HepG2 (cell line): ENCODE measurements around the gene DAPL1. TPM values are rescaled to one million over a fixed set of nuclear protein-coding genes. Genes with fewer than 3 reads are reported as not detected.

Source experiments
- ATAC-seq: fragments of 200-7000 bp; cut with Tn5 transposase; 3 replicates; pipeline ENCODE4 v1.9.1; 2020; ENCODE audit warnings: mild to moderate bottlenecking, moderate library complexity
- BruUV-seq: library from RNA; stranded (reverse); fragments of 400-500 nt; replicated peaks from 2 replicates; lab custom pipeline; 2021; lab: Mats Ljungman, UMichigan
- CTCF ChIA-PET: fragments of 300-600 bp; formaldehyde crosslinking; extraction: SDS; loops from one replicate; lab custom pipeline; 2021; ENCODE audit warnings: low total read pairs, inconsistent platforms, low intra/inter-chr PET ratio; lab: Yijun Ruan, JAX
- POLR2A ChIA-PET: fragments of 350-600 bp; sonication (Branson Sonifier 250); formaldehyde crosslinking; loops from one replicate; lab custom pipeline; 2020; ENCODE audit warnings: antibody characterized with exemption, inconsistent platforms; lab: Yijun Ruan, JAX
- DNase-seq: peaks from one replicate; pipeline ENCODE4 v3.0.0-alpha.2; 2015; ENCODE audit warnings: low spot score
- FAIRE-seq: peaks from 3 replicates; lab custom pipeline; 2011; peaks lifted over from hg19 to GRCh38; lab: Jason Lieb, UNC
- H2AFZ ChIP-seq: one replicate; pipeline ENCODE4 v1.6.1; 2011; ENCODE audit warnings: low read length, inconsistent platforms
- H3K27ac ChIP-seq: fragments of 300-600 bp; 3 replicates; pipeline ENCODE4 v1.8.0; 2011; ENCODE audit warnings: mixed run types, mild to moderate bottlenecking, mixed read lengths, low read length, inconsistent platforms; ENCODE audit not compliant: insufficient read depth; ENCODE audit errors: extremely low read length
- H3K27me3 ChIP-seq, 2 experiments: fragments of 200-600 bp in 1 of 2; 2 replicates in 1 of 2; 3 replicates in 1 of 2; pipeline versions ENCODE4 v1.6.0 to v1.8.0; 2011; ENCODE audit warnings: low read length in 2 of 2, mild to moderate bottlenecking in 2 of 2, moderate library complexity in 2 of 2, inconsistent platforms in 1 of 2; ENCODE audit not compliant: insufficient read depth in 2 of 2, control insufficient read depth in 1 of 2
- H3K36me3 ChIP-seq, 2 experiments: fragments of 200-600 bp in 1 of 2; replicated peaks in 1 of 2; 2 replicates in 1 of 2; 3 replicates in 1 of 2; pipeline versions ENCODE4 v1.5.1 to v1.8.0; 2011; ENCODE audit warnings: low read length in 2 of 2, inconsistent platforms in 1 of 2; ENCODE audit not compliant: insufficient read depth in 2 of 2, control insufficient read depth in 1 of 2
- H3K4me1 ChIP-seq: 2 replicates; pipeline ENCODE4 v1.5.1; 2012; ENCODE audit warnings: low read length, inconsistent platforms; ENCODE audit not compliant: insufficient read depth
- H3K4me2 ChIP-seq: 2 replicates; pipeline ENCODE4 v1.6.0; 2011; ENCODE audit warnings: low read depth, low read length, inconsistent platforms
- H3K4me3 ChIP-seq, 3 experiments: fragments of 200-600 bp in 1 of 3; sonication (generic), shearing (Covaris generic) in 1 of 3; replicated peaks in 1 of 3; 2 replicates each; pipeline ENCODE4 v1.5.1; 2011 to 2016; ENCODE audit warnings: low read length in 3 of 3, inconsistent platforms in 2 of 3, low read depth in 2 of 3, mild to moderate bottlenecking in 2 of 3, control low read depth in 1 of 3, mixed read lengths in 1 of 3; ENCODE audit not compliant: insufficient read depth in 1 of 3
- H3K79me2 ChIP-seq: one replicate; pipeline ENCODE4 v1.6.1; 2011; ENCODE audit warnings: low read length, inconsistent platforms; ENCODE audit not compliant: insufficient read depth
- H3K9ac ChIP-seq: 2 replicates; pipeline ENCODE4 v1.6.0; 2011; ENCODE audit warnings: mild to moderate bottlenecking, low read depth, low read length, inconsistent platforms; ENCODE audit not compliant: insufficient read depth
- H3K9me3 ChIP-seq: 2 replicates; pipeline ENCODE4 v1.5.1; 2012; ENCODE audit warnings: mild to moderate bottlenecking, low read length
- H4K20me1 ChIP-seq: 2 replicates; pipeline ENCODE4 v1.6.0; 2011; ENCODE audit warnings: inconsistent platforms, mild to moderate bottlenecking, low read length, moderate library complexity; ENCODE audit not compliant: insufficient read depth
- ATF7-NPFF ChIP-seq: sonication (generic); formaldehyde crosslinking; IDR thresholded peaks from 2 replicates; pipeline ENCODE4 v1.8.1; 2023; ENCODE audit warnings: mild to moderate bottlenecking, low read depth, missing genetic modification reagents, moderate library complexity
- BRF2 ChIP-seq: sonication (generic); formaldehyde crosslinking; IDR thresholded peaks from 2 replicates; pipeline ENCODE4 v1.8.1; 2022; ENCODE audit warnings: mild to moderate bottlenecking, missing genetic modification reagents
- DZIP1 ChIP-seq: sonication (generic); formaldehyde crosslinking; IDR thresholded peaks from 2 replicates; pipeline ENCODE4 v1.5.0; 2020; ENCODE audit warnings: mild to moderate bottlenecking, missing genetic modification reagents
- IRF2 ChIP-seq: IDR thresholded peaks from 2 replicates; pipeline ENCODE4 v1.6.1; 2018; ENCODE audit warnings: missing genetic modification reagents, missing compliant biosample characterization
- NCOR1 ChIP-seq: fragments of 200-600 bp; sonication (generic); IDR thresholded peaks from 2 replicates; pipeline ENCODE4 v1.7.0; 2017; ENCODE audit warnings: antibody characterized with exemption, low read length, borderline replicate concordance
- NFYC ChIP-seq: IDR thresholded peaks from 2 replicates; pipeline ENCODE4 v1.6.1; 2016; ENCODE audit warnings: missing genetic modification reagents, missing compliant biosample characterization
- PHF8 ChIP-seq: sonication (generic); formaldehyde crosslinking; IDR thresholded peaks from 2 replicates; pipeline ENCODE4 v1.5.0; 2020; ENCODE audit warnings: missing genetic modification reagents
- PPARG ChIP-seq: conservative IDR thresholded peaks from 2 replicates; pipeline ENCODE4 v1.6.1; 2016; ENCODE audit warnings: missing biosample characterization, missing genetic modification reagents
- ZBTB33 ChIP-seq: sonication (generic); formaldehyde crosslinking; IDR thresholded peaks from 2 replicates; pipeline ENCODE4 v1.4.0; 2020; ENCODE audit warnings: missing genetic modification reagents
- ZNF317 ChIP-seq: sonication (generic); formaldehyde crosslinking; IDR thresholded peaks from 2 replicates; pipeline ENCODE4 v1.5.0; 2020; ENCODE audit warnings: mild to moderate bottlenecking, missing genetic modification reagents
- ZNF747 ChIP-seq: sonication (generic); formaldehyde crosslinking; IDR thresholded peaks from 2 replicates; pipeline ENCODE4 v1.8.1; 2023; ENCODE audit warnings: missing genetic modification reagents, mild to moderate bottlenecking, borderline replicate concordance
- ZNF816 ChIP-seq: sonication (generic); formaldehyde crosslinking; IDR thresholded peaks from 2 replicates; pipeline ENCODE4 v1.8.0; 2022; ENCODE audit warnings: missing genetic modification reagents, mild to moderate bottlenecking, borderline replicate concordance
- ZSCAN25 ChIP-seq: sonication (generic); formaldehyde crosslinking; IDR thresholded peaks from 2 replicates; pipeline ENCODE4 v1.8.0; 2022; ENCODE audit warnings: mild to moderate bottlenecking, missing genetic modification reagents
- ZZZ3 ChIP-seq: sonication (generic); formaldehyde crosslinking; IDR thresholded peaks from 2 replicates; pipeline ENCODE4 v1.4.0; 2020; ENCODE audit warnings: missing genetic modification reagents, mild to moderate bottlenecking, borderline replicate concordance
- WGBS: methylation state at CpG from one replicate; pipeline ENCODE4 v1.1.6; 2017; ENCODE audit warnings: low lambda C conversion rate; 5-methylcytosine and 5-hydroxymethylcytosine counted together
- in situ Hi-C: cut with HindIII; loops from 2 replicates; pipeline ENCODE4 v1.10.0; 2017; ENCODE audit warnings: low pct_unique_long_range_greater_than_20kb; ENCODE audit not compliant: extremely low pct_ligation_motif_present
- intact Hi-C: fragments of 100-400 bp; cut with micrococcal nuclease; formaldehyde crosslinking; loops from one replicate; pipeline ENCODE4 v1.10.0; 2022; ENCODE audit not compliant: unreplicated experiment
- polyA plus RNA-seq, 8 experiments: library from polyadenylated mRNA; depleted of rRNA in 3 of 8; stranded (reverse) in 7 of 8; unstranded in 1 of 8; fragments of >200 nt; fragmentation: Illumina TruSeq in 4 of 8; extraction: Trizol in 4 of 8; gene quantifications; 2 replicates each; pipeline versions ENCODE4 v1.2.1 to v1.2.3, GENCODE V29; 2011 to 2016; ENCODE audit warnings: low read depth in 4 of 8, missing spikeins in 1 of 8, mixed read lengths in 1 of 8; ENCODE audit not compliant: insufficient read depth in 1 of 8
- total RNA-seq, 5 experiments: library from RNA; depleted of rRNA; stranded (reverse); fragments of >200 nt; fragmentation: Illumina TruSeq; extraction: Trizol; gene quantifications; 2 replicates each; pipeline ENCODE4 v1.2.3, GENCODE V29; 2016; ENCODE audit warnings: low read depth in 1 of 5
- TF ChIP-seq, protein P1 (sequence below): IDR thresholded peaks from 2 replicates; pipeline ENCODE4 v1.6.1; 2018; ENCODE audit warnings: missing genetic modification reagents, mild to moderate bottlenecking, missing compliant biosample characterization
- TF ChIP-seq, protein P2 (sequence below): sonication (generic); formaldehyde crosslinking; IDR thresholded peaks from 2 replicates; pipeline ENCODE4; 2020; ENCODE audit warnings: missing genetic modification reagents, mild to moderate bottlenecking, borderline replicate concordance

Gene DAPL1
- total and polyA plus RNA-seq, 2 of the 13 experiments (the other 11 are each of a cell fraction or from before 2014, with no cell fraction given): not detected

- BruUV-seq: no TSS peak
- no peaks in the 10 kb centered on the region for H3K4me1 ChIP-seq
- no peak overlapping the region for H2AFZ ChIP-seq
- intact Hi-C loops (no loop called here), in situ Hi-C loops (no loop called here)
- H3K36me3 ChIP-seq: no peaks in the 10 kb centered on the region
- H3K27me3 ChIP-seq: peaks cover 0 to 7% of the 10 kb centered on the region in 2 experiments; a peak in 1 of 5 replicates
- no peaks in the 10 kb centered on the region for H3K9me3 ChIP-seq
- H4K20me1 ChIP-seq: no peaks in the 10 kb centered on the region
- H3K79me2 ChIP-seq: no peaks in the 10 kb centered on the region
- ATAC-seq (no peak), FAIRE-seq (no peak), DNase-seq (no peak)
- no peak overlapping the region for H3K27ac ChIP-seq
- CTCF ChIA-PET: no interaction called here
- H3K4me2 ChIP-seq: no peak overlapping the region
- no peak overlapping the region for H3K9ac ChIP-seq
- 63% methylated on average over 4 of the region's 4 CpGs for WGBS
- POLR2A ChIA-PET: no interaction called here
- H3K4me3 ChIP-seq: no peak overlapping the region
- TF ChIP-seq NFYC (CRISPR knock-in tag): no peak
- TF ChIP-seq, protein P1, sequence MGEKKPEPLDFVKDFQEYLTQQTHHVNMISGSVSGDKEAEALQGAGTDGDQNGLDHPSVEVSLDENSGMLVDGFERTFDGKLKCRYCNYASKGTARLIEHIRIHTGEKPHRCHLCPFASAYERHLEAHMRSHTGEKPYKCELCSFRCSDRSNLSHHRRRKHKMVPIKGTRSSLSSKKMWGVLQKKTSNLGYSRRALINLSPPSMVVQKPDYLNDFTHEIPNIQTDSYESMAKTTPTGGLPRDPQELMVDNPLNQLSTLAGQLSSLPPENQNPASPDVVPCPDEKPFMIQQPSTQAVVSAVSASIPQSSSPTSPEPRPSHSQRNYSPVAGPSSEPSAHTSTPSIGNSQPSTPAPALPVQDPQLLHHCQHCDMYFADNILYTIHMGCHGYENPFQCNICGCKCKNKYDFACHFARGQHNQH (CRISPR knock-in tag): no peak
- TF ChIP-seq NCOR1: no peak
- TF ChIP-seq ZNF317: no peak
- TF ChIP-seq PHF8 (CRISPR knock-in tag): no peak
- TF ChIP-seq, protein P2, sequence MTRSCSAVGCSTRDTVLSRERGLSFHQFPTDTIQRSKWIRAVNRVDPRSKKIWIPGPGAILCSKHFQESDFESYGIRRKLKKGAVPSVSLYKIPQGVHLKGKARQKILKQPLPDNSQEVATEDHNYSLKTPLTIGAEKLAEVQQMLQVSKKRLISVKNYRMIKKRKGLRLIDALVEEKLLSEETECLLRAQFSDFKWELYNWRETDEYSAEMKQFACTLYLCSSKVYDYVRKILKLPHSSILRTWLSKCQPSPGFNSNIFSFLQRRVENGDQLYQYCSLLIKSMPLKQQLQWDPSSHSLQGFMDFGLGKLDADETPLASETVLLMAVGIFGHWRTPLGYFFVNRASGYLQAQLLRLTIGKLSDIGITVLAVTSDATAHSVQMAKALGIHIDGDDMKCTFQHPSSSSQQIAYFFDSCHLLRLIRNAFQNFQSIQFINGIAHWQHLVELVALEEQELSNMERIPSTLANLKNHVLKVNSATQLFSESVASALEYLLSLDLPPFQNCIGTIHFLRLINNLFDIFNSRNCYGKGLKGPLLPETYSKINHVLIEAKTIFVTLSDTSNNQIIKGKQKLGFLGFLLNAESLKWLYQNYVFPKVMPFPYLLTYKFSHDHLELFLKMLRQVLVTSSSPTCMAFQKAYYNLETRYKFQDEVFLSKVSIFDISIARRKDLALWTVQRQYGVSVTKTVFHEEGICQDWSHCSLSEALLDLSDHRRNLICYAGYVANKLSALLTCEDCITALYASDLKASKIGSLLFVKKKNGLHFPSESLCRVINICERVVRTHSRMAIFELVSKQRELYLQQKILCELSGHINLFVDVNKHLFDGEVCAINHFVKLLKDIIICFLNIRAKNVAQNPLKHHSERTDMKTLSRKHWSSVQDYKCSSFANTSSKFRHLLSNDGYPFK: no peak
- no peak for TF ChIP-seq ZZZ3 (CRISPR knock-in tag)
- no peak for TF ChIP-seq ZSCAN25
- TF ChIP-seq IRF2 (CRISPR knock-in tag): no peak
- TF ChIP-seq PPARG (CRISPR knock-in tag): no peak
- no peak for TF ChIP-seq ATF7-NPFF (CRISPR knock-in tag)
- no peak for TF ChIP-seq ZNF747 (CRISPR knock-in tag)
- TF ChIP-seq ZBTB33 (CRISPR knock-in tag): no peak
- no peak for TF ChIP-seq ZNF816 (CRISPR knock-in tag)
- TF ChIP-seq DZIP1 (CRISPR knock-in tag): no peak
- TF ChIP-seq BRF2 (CRISPR knock-in tag): no peak
These were observed 11.8 kb downstream of the DAPL1 start for GRCh38 chr2:158806941-158807340.
